Adrenal gland (tissue), 12 donors: ENCODE data around the gene ADD3. TPM values are rescaled to one million over a fixed set of nuclear protein-coding genes. Genes with fewer than 3 reads are reported as not detected.

Experiments
- DNase-seq, 7 donors: peaks; one replicate each; pipeline ENCODE4 v3.0.0-alpha.2; 2019 to 2020
- H3K27ac ChIP-seq, 5 donors: fragments of 200-600 bp; sonication (generic) in 4 of 5; 1 replicate in 3 of 5; 2 replicates in 2 of 5; pipeline versions ENCODE4 v1.5.1 to v1.8.0; 2016 to 2020; ENCODE audit warnings: mild to moderate bottlenecking in 1 of 5
- H3K27me3 ChIP-seq: fragments of 200-600 bp; 2 replicates; pipeline ENCODE4 v1.8.0; 2021
- H3K36me3 ChIP-seq, 2 donors: fragments of 200-600 bp; replicated peaks in 1 of 2; 1 replicate in 1 of 2; 2 replicates in 1 of 2; pipeline versions ENCODE4 v1.5.1 to v1.8.0; 2018 to 2022
- H3K4me1 ChIP-seq, 2 donors: fragments of 200-600 bp; replicated peaks in 1 of 2; 1 replicate in 1 of 2; 2 replicates in 1 of 2; pipeline versions ENCODE4 v1.5.1 to v1.8.0; 2018 to 2021
- H3K4me3 ChIP-seq, 4 donors: fragments of 200-600 bp; sonication (generic) in 3 of 4; one replicate each; pipeline ENCODE4 v1.5.1; 2016 to 2018
- H3K9me3 ChIP-seq, 3 donors: fragments of 200-600 bp; sonication (generic) in 1 of 3; replicated peaks in 1 of 3; 1 replicate in 2 of 3; 2 replicates in 1 of 3; pipeline versions ENCODE4 v1.5.1 to v1.8.0; 2016 to 2021
- POLR2A ChIP-seq, 2 donors: fragments of 450-650 bp; IDR thresholded peaks; one replicate each; pipeline ENCODE4 v1.6.1; 2017; ENCODE audit warnings: antibody characterized with exemption in 2 of 2, mild to moderate bottlenecking in 2 of 2, moderate library complexity in 1 of 2
- WGBS, 4 donors: extraction: QIAGEN DNeasy Blood & Tissue Kit in 2 of 4; methylation state at CpG; one replicate each; pipeline versions ENCODE4 v1.1.5 to v1.1.7; 2013 to 2017; 5-methylcytosine and 5-hydroxymethylcytosine counted together
- intact Hi-C, 2 donors: fragments of 100-400 bp; cut with DNase I; formaldehyde crosslinking; loops; one replicate each; pipeline versions ENCODE4 v1.14.1 to v1.15.0; 2022 to 2023
- polyA plus RNA-seq, 3 donors: library from polyadenylated mRNA; stranded (reverse); fragments of 200-250 nt in 2 of 3; fragments of 350-450 nt in 1 of 3; fragmentation: Illumina TruSeq in 1 of 3; extraction: RNeasy Lipid Tissue Mini Kit (QIAGEN cat#74804) in 1 of 3; gene quantifications; one replicate each; pipeline ENCODE4 v1.2.3, GENCODE V29; 2013 to 2014
- total RNA-seq, 9 donors: library from RNA; depleted of rRNA in 4 of 9; stranded (reverse); fragments of >200 nt in 4 of 9; fragments of 120-200 nt in 1 of 9; fragmentation: NEBNext Ultra II Directional in 1 of 9; extraction: Animal tissue kit (Norgen Biotek cat#: 25700) in 1 of 9; gene quantifications; one replicate each; pipeline versions ENCODE4 v1.1.0 to v1.2.4, GENCODE V29; 2013 to 2023
- TF ChIP-seq, protein P1 (sequence below), 6 experiments: fragments of 450-650 bp in 4 of 6; fragments of 200-600 bp in 2 of 6; sonication (generic) in 1 of 6; IDR thresholded peaks; 1 replicate in 5 of 6; 2 replicates in 1 of 6; pipeline versions ENCODE4 v1.5.1 to v1.8.0; 2016 to 2021; ENCODE audit warnings: antibody characterized with exemption in 6 of 6, mild to moderate bottlenecking in 2 of 6, moderate library complexity in 1 of 6
- donor health status: healthy with polysubstance abuse.
- donor health status: Bipolar disorder and iron deficiency.
- donor health status: DM: yes; HTN: yes; CAD: no.
- donor health status: DM: no; HTN: no; CAD: no.
- donor health status: DM: no; HTN: no; CAD: no.
- donor health status: DM: yes; HTN: yes; CAD: no.

The ADD3 gene
- total and polyA plus RNA-seq, 12 donors: 15.6 to 122 (median 43.4) TPM

DNA sequence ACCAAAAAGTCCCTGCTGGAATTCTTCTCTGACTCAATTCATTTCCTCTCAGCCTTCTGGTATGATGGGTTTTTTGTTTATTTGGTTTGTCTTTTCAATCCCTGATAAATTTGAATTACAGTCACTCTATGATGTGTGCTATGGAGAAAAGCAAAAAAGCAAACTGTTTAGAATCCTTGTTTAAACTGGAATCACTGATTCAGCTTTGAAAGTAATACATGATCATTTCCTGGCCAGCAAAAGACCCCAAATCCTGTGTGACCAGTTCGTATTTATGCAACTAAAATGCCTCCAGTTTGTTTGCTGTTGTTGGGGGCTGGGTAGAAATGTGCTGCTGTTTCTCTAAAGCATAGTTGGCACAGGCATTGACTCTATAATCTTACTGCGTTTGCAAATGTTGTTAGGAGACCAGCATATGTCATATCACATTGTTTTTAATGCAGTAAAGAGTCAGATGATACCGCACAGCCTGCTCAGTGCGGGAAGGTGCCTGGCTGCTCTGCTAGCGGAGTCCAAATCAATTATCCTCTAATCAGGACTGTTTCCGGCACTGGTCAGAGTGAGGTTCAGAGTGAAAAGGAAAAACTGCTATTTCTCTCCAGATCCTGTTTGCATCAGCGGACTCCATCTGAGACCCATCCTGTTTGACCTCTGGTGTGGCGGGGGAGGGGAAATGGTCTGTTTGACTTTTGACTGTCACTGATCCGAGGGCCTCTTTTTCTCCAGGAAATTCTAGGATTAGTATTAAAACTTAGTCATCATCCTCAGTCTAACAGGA is 40.6 kb upstream of the ADD3 start:
- TF ChIP-seq, protein P1, sequence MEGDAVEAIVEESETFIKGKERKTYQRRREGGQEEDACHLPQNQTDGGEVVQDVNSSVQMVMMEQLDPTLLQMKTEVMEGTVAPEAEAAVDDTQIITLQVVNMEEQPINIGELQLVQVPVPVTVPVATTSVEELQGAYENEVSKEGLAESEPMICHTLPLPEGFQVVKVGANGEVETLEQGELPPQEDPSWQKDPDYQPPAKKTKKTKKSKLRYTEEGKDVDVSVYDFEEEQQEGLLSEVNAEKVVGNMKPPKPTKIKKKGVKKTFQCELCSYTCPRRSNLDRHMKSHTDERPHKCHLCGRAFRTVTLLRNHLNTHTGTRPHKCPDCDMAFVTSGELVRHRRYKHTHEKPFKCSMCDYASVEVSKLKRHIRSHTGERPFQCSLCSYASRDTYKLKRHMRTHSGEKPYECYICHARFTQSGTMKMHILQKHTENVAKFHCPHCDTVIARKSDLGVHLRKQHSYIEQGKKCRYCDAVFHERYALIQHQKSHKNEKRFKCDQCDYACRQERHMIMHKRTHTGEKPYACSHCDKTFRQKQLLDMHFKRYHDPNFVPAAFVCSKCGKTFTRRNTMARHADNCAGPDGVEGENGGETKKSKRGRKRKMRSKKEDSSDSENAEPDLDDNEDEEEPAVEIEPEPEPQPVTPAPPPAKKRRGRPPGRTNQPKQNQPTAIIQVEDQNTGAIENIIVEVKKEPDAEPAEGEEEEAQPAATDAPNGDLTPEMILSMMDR (IDR thresholded peaks at IDR 0.05): no peak
- no peak for TF ChIP-seq POLR2A (IDR thresholded peaks at IDR 0.05)
- Histone ChIP-seq H3K9me3 (no peaks in the 10 kb centered on the region), H3K36me3 (no peaks in the 10 kb centered on the region), H3K27ac (peak overlapping the region in 2 of 5 donors; percentile 46 to 70), H3K27me3 (no peaks in the 10 kb centered on the region), H3K4me3 (no peak overlapping the region), H3K4me1 (peaks cover 0 to 24% of the 10 kb centered on the region in 2 donors)
- peak in 6 of 7 donors; percentile 30 to 80 (median 54) for DNase-seq
- WGBS, 4 donors: 61 to 69% (median 67%) methylated on average over 9 of the region's 9 CpGs
- intact Hi-C loops: no loop called here

DNA sequence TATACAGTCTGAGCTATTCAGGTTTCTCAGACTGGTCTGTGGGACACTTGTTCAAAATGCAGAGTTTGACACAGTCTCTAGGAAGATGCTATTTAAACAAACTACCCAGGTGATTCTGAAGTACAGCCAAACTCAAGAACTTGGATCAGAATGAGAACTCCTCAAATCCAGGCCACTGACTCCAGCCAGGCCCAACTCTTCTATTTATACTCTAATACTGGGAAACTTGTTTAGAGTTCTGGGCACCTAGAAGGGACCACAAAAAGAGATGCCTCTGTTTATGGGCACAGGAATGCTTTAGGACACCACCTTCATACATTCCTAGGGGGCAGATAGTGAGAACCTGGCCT is 40.1 kb upstream of the ADD3 start:
- DNase-seq: no peak
- Histone ChIP-seq H3K4me3 (no peak overlapping the region), H3K36me3 (no peaks in the 10 kb centered on the region), H3K4me1 (peaks cover 0 to 24% of the 10 kb centered on the region in 2 donors), H3K27me3 (no peaks in the 10 kb centered on the region), H3K27ac (peak overlapping the region in 2 of 5 donors; percentile 46 to 70), H3K9me3 (no peaks in the 10 kb centered on the region)
- intact Hi-C loops: no loop called here
- TF ChIP-seq POLR2A (IDR thresholded peaks at IDR 0.05): no peak
- TF ChIP-seq, protein P1 (IDR thresholded peaks at IDR 0.05): no peak

DNA sequence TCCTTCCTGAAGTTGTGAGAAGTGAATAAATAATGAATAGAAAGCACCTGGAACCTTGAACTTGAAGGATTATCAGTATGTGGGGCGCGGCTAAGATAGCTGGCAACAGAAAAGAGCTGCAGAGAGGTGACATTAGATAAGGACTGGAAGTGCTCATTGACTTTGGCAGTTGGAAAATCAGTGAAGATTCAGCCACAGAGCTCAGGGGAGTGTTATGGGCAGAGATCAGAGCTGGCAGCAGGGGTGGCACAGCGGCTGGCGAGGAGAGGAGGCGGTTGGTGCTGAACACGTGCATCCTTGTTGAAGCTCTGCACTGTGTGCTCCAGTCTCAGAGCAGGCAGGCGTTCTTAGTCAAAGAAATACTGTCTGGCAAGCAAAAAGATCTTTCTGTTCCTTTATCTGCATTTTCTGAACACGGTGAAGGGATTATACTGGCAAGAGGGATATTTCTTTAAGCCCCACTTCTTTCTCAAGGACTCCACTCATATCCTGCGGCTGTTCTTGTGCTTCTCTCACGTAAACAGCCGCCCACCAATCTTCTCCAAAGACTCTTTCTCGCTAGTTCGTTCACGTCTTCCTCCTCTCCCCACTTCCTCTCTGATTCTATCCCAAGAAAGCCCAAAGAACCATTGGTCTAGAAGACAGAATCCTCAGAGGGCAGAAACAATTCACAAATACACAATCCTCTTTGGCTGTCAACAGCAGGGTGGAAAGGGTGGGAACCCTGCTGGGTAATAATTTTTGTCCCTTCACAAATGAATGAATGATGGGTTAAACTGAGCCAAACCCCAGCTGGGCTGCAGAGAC is 38.6 kb upstream of the ADD3 start:
- Histone ChIP-seq H3K36me3 (no peaks in the 10 kb centered on the region), H3K4me1 (peaks cover 0 to 24% of the 10 kb centered on the region in 2 donors), H3K9me3 (no peaks in the 10 kb centered on the region), H3K4me3 (no peak overlapping the region), H3K27me3 (no peaks in the 10 kb centered on the region), H3K27ac (peak overlapping the region in 2 of 5 donors; percentile 35 to 45)
- no peak for DNase-seq
- intact Hi-C loops: no loop called here
- WGBS, 4 donors: 71 to 76% (median 74%) methylated on average over 14 of the region's 14 CpGs
- no peak for TF ChIP-seq POLR2A (IDR thresholded peaks at IDR 0.05)
- TF ChIP-seq, protein P1 (IDR thresholded peaks at IDR 0.05): no peak

DNA sequence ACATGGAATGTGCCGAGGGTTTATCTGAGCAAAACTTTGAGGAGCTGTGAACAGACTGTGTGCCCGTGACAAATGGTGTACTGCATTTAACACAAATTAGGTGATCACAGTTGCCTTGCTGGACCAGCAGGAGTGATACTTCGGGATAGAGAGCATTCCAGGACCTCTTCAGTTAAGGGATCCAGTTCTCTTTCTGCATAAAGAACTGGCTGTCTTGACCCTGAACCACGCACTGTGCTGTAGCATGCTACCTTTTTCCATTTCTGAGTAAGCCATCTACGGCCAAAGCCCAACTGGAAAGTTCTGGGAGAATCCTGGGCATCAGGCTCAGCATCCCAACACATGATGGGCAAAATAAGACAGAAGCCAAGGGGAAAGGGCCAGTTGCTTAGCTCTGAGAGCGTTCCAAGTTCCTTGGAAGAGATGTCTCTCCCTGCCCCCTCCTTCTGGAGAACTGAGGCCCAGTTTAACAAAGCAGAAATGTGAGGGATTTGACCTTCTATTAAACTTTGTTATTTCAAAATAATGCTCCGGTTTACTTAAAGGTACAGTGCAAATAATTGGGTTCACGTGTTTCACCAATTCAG is 37.9 kb upstream of the ADD3 start:
- TF ChIP-seq, protein P1 (IDR thresholded peaks at IDR 0.05): no peak
- TF ChIP-seq POLR2A (IDR thresholded peaks at IDR 0.05): no peak
- intact Hi-C loops: loop anchor here in 1 of 2 donors (5.0 kb wide), 1 partner anchor 83 kb away; no protein-coding TSS in a partner anchor
- Histone ChIP-seq H3K4me1 (peaks cover 0 to 29% of the 10 kb centered on the region in 2 donors), H3K36me3 (no peaks in the 10 kb centered on the region), H3K4me3 (no peak overlapping the region), H3K27ac (peak overlapping the region in 2 of 5 donors; percentile 35 to 45), H3K27me3 (no peaks in the 10 kb centered on the region), H3K9me3 (no peaks in the 10 kb centered on the region)
- no peak for DNase-seq
- 68 to 73% (median 72%) methylated on average over 8 of the region's 8 CpGs for WGBS, 4 donors
